Neural crest cell (in vitro differentiated cells): ENCODE results near the gene C12orf60. TPM values are rescaled to one million over a fixed set of nuclear protein-coding genes. Genes with fewer than 3 reads are reported as not detected.

Experiments
- DNase-seq: peaks from one replicate; pipeline ENCODE4 v3.0.0; 2021; ENCODE audit warnings: low read depth, mixed read lengths, low spot score
- H3K27ac Mint-ChIP-seq: one replicate; pipeline ENCODE4 v1.8.0; 2021; ENCODE audit warnings: mild to moderate bottlenecking, mixed read lengths; ENCODE audit not compliant: unreplicated experiment
- H3K27me3 Mint-ChIP-seq: 2 replicates; pipeline ENCODE4 v1.8.0; 2021; ENCODE audit warnings: low read depth, mild to moderate bottlenecking, mixed read lengths
- H3K36me3 Mint-ChIP-seq: 2 replicates; pipeline ENCODE4 v1.8.0; 2021; ENCODE audit warnings: low read depth, mild to moderate bottlenecking, mixed read lengths
- H3K4me1 Mint-ChIP-seq: 2 replicates; pipeline ENCODE4 v1.8.0; 2021; ENCODE audit warnings: mixed read lengths
- H3K4me3 Mint-ChIP-seq: one replicate; pipeline ENCODE4 v1.8.0; 2021; ENCODE audit warnings: mild to moderate bottlenecking, mixed read lengths
- H3K9me3 Mint-ChIP-seq: 2 replicates; pipeline ENCODE4 v1.8.0; 2021; ENCODE audit warnings: mixed read lengths
- CTCF ChIP-seq: fragments of 200-600 bp; sonication (generic); conservative IDR thresholded peaks from 2 replicates; pipeline ENCODE4 v1.5.0; 2021; ENCODE audit warnings: antibody characterized with exemption, mild to moderate bottlenecking
- total RNA-seq: library from RNA; stranded (reverse); gene quantifications from 2 replicates; pipeline ENCODE4 v1.2.1, GENCODE V29; 2021

Gene C12orf60
- total RNA-seq, 1 donor from 2014 or later: 2.9 TPM

- TF ChIP-seq CTCF: no peak
- peaks cover 16% of the 10 kb centered on the region for H3K4me1 Mint-ChIP-seq
- no peak overlapping the region for H3K4me3 Mint-ChIP-seq
- no peak for DNase-seq
- no peaks in the 10 kb centered on the region for H3K27me3 Mint-ChIP-seq
- peaks cover 4% of the 10 kb centered on the region for H3K36me3 Mint-ChIP-seq
- H3K27ac Mint-ChIP-seq: no peak overlapping the region
- H3K9me3 Mint-ChIP-seq: no peaks in the 10 kb centered on the region
Observed at GRCh38 chr12:14781563-14781962, 21.9 kb upstream of the C12orf60 start.

GRCh38 chr12:14782756-14783155 lies 20.7 kb upstream of the C12orf60 start:
- H3K27me3 Mint-ChIP-seq: no peaks in the 10 kb centered on the region
- H3K27ac Mint-ChIP-seq: no peak overlapping the region
- DNase-seq: no peak
- peaks cover 6% of the 10 kb centered on the region for H3K4me1 Mint-ChIP-seq
- no peak for TF ChIP-seq CTCF
- H3K9me3 Mint-ChIP-seq: no peaks in the 10 kb centered on the region
- peaks cover 7% of the 10 kb centered on the region for H3K36me3 Mint-ChIP-seq
- no peak overlapping the region for H3K4me3 Mint-ChIP-seq

GRCh38 chr12:14784471-14784870 lies 19.0 kb upstream of the C12orf60 start:
- Mint-ChIP-seq H3K4me3 (no peak overlapping the region), H3K4me1 (no peaks in the 10 kb centered on the region), H3K9me3 (no peaks in the 10 kb centered on the region), H3K27ac (no peak overlapping the region), H3K27me3 (no peaks in the 10 kb centered on the region), H3K36me3 (peaks cover 13% of the 10 kb centered on the region)
- DNase-seq: no peak
- TF ChIP-seq CTCF: no peak

GRCh38 chr12:14785568-14785967 lies 17.9 kb upstream of the C12orf60 start:
- H3K9me3 Mint-ChIP-seq: no peaks in the 10 kb centered on the region
- H3K27ac Mint-ChIP-seq: no peak overlapping the region
- peaks cover 24% of the 10 kb centered on the region for H3K36me3 Mint-ChIP-seq
- no peaks in the 10 kb centered on the region for H3K27me3 Mint-ChIP-seq
- no peaks in the 10 kb centered on the region for H3K4me1 Mint-ChIP-seq
- no peak for TF ChIP-seq CTCF
- DNase-seq: no peak
- no peak overlapping the region for H3K4me3 Mint-ChIP-seq

GRCh38 chr12:14795028-14795448 lies 8.4 kb upstream of the C12orf60 start:
- TF ChIP-seq CTCF: no peak
- H3K27me3 Mint-ChIP-seq: no peaks in the 10 kb centered on the region
- H3K27ac Mint-ChIP-seq: no peak overlapping the region
- H3K36me3 Mint-ChIP-seq: peaks cover 27% of the 10 kb centered on the region
- DNase-seq: no peak
- no peak overlapping the region for H3K4me3 Mint-ChIP-seq
- H3K9me3 Mint-ChIP-seq: no peaks in the 10 kb centered on the region
- H3K4me1 Mint-ChIP-seq: no peaks in the 10 kb centered on the region

- H3K36me3 Mint-ChIP-seq: peaks cover 3% of the 10 kb centered on the region
- peaks cover 10% of the 10 kb centered on the region for H3K4me1 Mint-ChIP-seq
- H3K27ac Mint-ChIP-seq: no peak overlapping the region
- H3K9me3 Mint-ChIP-seq: no peaks in the 10 kb centered on the region
- no peak for DNase-seq
- H3K4me3 Mint-ChIP-seq: no peak overlapping the region
- no peak for TF ChIP-seq CTCF
- H3K27me3 Mint-ChIP-seq: no peaks in the 10 kb centered on the region
Observed at GRCh38 chr12:14802247-14802646, 1.2 kb upstream of the C12orf60 start.
